SK-N-SH (cell line): ENCODE data around the gene SSR4. TPM values are rescaled to one million over a fixed set of nuclear protein-coding genes. Genes with fewer than 3 reads are reported as not detected.

Experiments used
- CTCF ChIA-PET: fragments of 300-600, 350-600 bp; formaldehyde crosslinking; extraction: SDS; loops from one replicate; lab custom pipeline; 2021; lab: Yijun Ruan, JAX
- POLR2A ChIA-PET: fragments of 350-600 bp; sonication (Branson Sonifier 250); formaldehyde crosslinking; extraction: SDS; loops from one replicate; lab custom pipeline; 2020; ENCODE audit warnings: antibody characterized with exemption, inconsistent platforms; lab: Yijun Ruan, JAX
- DNase-seq: peaks from one replicate; pipeline ENCODE4 v3.0.0; 2012
- H2AFZ ChIP-seq: fragments of 200-600 bp; sonication (generic); 2 replicates; pipeline ENCODE4 v1.8.1; 2016; ENCODE audit warnings: antibody characterized with exemption, mild to moderate bottlenecking, low read depth
- H3F3A ChIP-seq: fragments of 200-600 bp; sonication (generic); replicated peaks from 2 replicates; pipeline ENCODE3; 2016; ENCODE audit warnings: antibody characterized with exemption, mild to moderate bottlenecking; ENCODE audit not compliant: insufficient read depth
- H3K27ac ChIP-seq, 2 experiments: fragments of 200-500 bp in 1 of 2; fragments of 200-600 bp in 1 of 2; sonication (Bioruptor generic) in 1 of 2; sonication (generic), shearing (Covaris generic) in 1 of 2; 2 replicates each; pipeline versions ENCODE4 v1.5.1 to v1.6.1; 2014 to 2016; ENCODE audit warnings: low read depth in 2 of 2, inconsistent platforms in 1 of 2, low read length in 1 of 2, mild to moderate bottlenecking in 1 of 2, mixed read lengths in 1 of 2
- H3K27me3 ChIP-seq: fragments of 200-600 bp; sonication (generic), shearing (Covaris generic); 2 replicates; pipeline ENCODE4 v1.6.1; 2016; ENCODE audit warnings: mixed run types; ENCODE audit not compliant: insufficient read depth
- H3K36me3 ChIP-seq, 2 experiments: fragments of 200-500 bp in 1 of 2; fragments of 200-600 bp in 1 of 2; sonication (Bioruptor generic) in 1 of 2; sonication (generic) in 1 of 2; replicated peaks in 1 of 2; 2 replicates each; pipeline versions ENCODE3 to v1.5.1; 2014 to 2016; ENCODE audit warnings: low read length in 1 of 2, mild to moderate bottlenecking in 1 of 2; ENCODE audit not compliant: insufficient read depth in 2 of 2, control insufficient read depth in 1 of 2
- H3K4me1 ChIP-seq, 2 experiments: fragments of 200-500 bp in 1 of 2; fragments of 200-600 bp in 1 of 2; sonication (Bioruptor generic) in 1 of 2; sonication (generic), shearing (Covaris generic) in 1 of 2; 2 replicates each; pipeline versions ENCODE4 v1.5.1 to v1.6.1; 2014 to 2016; ENCODE audit warnings: low read depth in 1 of 2, low read length in 1 of 2, mixed run types in 1 of 2; ENCODE audit not compliant: insufficient read depth in 2 of 2, control insufficient read depth in 1 of 2
- H3K4me2 ChIP-seq: fragments of 200-600 bp; sonication (generic), shearing (Covaris generic); 2 replicates; pipeline ENCODE4 v1.6.1; 2017; ENCODE audit warnings: mixed run types
- H3K4me3 ChIP-seq, 2 experiments: fragments of 200-500 bp in 1 of 2; fragments of 200-600 bp in 1 of 2; sonication (Bioruptor generic) in 1 of 2; sonication (generic), shearing (Covaris generic) in 1 of 2; 2 replicates each; pipeline versions ENCODE4 v1.5.1 to v1.8.1; 2014 to 2016; ENCODE audit warnings: low read depth in 2 of 2, inconsistent platforms in 1 of 2, low read length in 1 of 2, mild to moderate bottlenecking in 1 of 2, mixed read lengths in 1 of 2, moderate library complexity in 1 of 2
- H3K79me2 ChIP-seq: fragments of 200-600 bp; sonication (generic); 2 replicates; pipeline ENCODE4 v1.8.1; 2017; ENCODE audit warnings: mild to moderate bottlenecking; ENCODE audit not compliant: insufficient read depth
- H3K9ac ChIP-seq: fragments of 200-600 bp; sonication (generic); 2 replicates; pipeline ENCODE4 v1.6.1; 2017; ENCODE audit warnings: mixed run types
- H3K9me2 ChIP-seq: fragments of 200-600 bp; sonication (generic); 2 replicates; pipeline ENCODE4 v1.6.1; 2017; ENCODE audit warnings: mixed run types
- H3K9me3 ChIP-seq: fragments of 200-600 bp; sonication (generic); 2 replicates; pipeline ENCODE4 v1.6.1; 2017; ENCODE audit warnings: mixed run types, mild to moderate bottlenecking, moderate library complexity
- H4K20me1 ChIP-seq: fragments of 200-600 bp; sonication (generic); 2 replicates; pipeline ENCODE4 v1.6.1; 2017; ENCODE audit warnings: mild to moderate bottlenecking, mixed run types; ENCODE audit not compliant: insufficient read depth
- CHD2 ChIP-seq: fragments of 150-350 bp; IDR thresholded peaks from 2 replicates; pipeline ENCODE4 v1.6.1; 2018; ENCODE audit warnings: low read length; ENCODE audit not compliant: partially characterized antibody
- ELF1 ChIP-seq: IDR thresholded peaks from 2 replicates; pipeline ENCODE4 v1.4.0; 2012
- FOSL2 ChIP-seq: IDR thresholded peaks from 2 replicates; pipeline ENCODE4 v1.4.0; 2012; ENCODE audit warnings: low read depth, mild to moderate bottlenecking, moderate library complexity, borderline replicate concordance
- FOXJ3 ChIP-seq: sonication (generic); formaldehyde crosslinking; IDR thresholded peaks from 2 replicates; pipeline ENCODE4 v1.5.1; 2020; ENCODE audit warnings: mild to moderate bottlenecking, missing genetic modification reagents
- FOXM1 ChIP-seq: IDR thresholded peaks from 2 replicates; pipeline ENCODE4 v1.4.0; 2012; ENCODE audit warnings: low read depth, mild to moderate bottlenecking
- GATA2 ChIP-seq: sonication (generic); formaldehyde crosslinking; IDR thresholded peaks from 2 replicates; pipeline ENCODE4 v1.5.0; 2020; ENCODE audit warnings: mild to moderate bottlenecking, missing genetic modification reagents
- MXI1 ChIP-seq: IDR thresholded peaks from 2 replicates; pipeline ENCODE4 v1.6.1; 2012; ENCODE audit warnings: mild to moderate bottlenecking, low read depth, low read length, improper control_type of control experiment
- PBX3 ChIP-seq: IDR thresholded peaks from 2 replicates; pipeline ENCODE4; 2012
- POLR2AphosphoS5 ChIP-seq: IDR thresholded peaks from 2 replicates; pipeline ENCODE4 v1.6.1; 2012; ENCODE audit warnings: low read depth, low read length
- RFX5 ChIP-seq: IDR thresholded peaks from 2 replicates; pipeline ENCODE4 v1.6.1; 2012; ENCODE audit warnings: mild to moderate bottlenecking, improper control_type of control experiment, low read length
- TCF12 ChIP-seq: IDR thresholded peaks from 2 replicates; pipeline ENCODE4 v1.4.0; 2012
- YY1 ChIP-seq: IDR thresholded peaks from 2 replicates; pipeline ENCODE4 v1.4.0; 2012; ENCODE audit warnings: low read depth, mild to moderate bottlenecking
- ZBTB33 ChIP-seq: IDR thresholded peaks from 2 replicates; pipeline ENCODE4 v1.4.0; 2012; ENCODE audit warnings: low read depth, borderline replicate concordance
- WGBS: methylation state at CpG from one replicate; pipeline ENCODE4 v1.1.6; 2017; ENCODE audit warnings: low lambda C conversion rate; 5-methylcytosine and 5-hydroxymethylcytosine counted together
- polyA plus RNA-seq, 3 experiments: library from polyadenylated mRNA; depleted of rRNA; stranded (reverse); fragments of >200 nt; gene quantifications; 2 replicates each; pipeline ENCODE4 v1.2.3, GENCODE V29; 2012
- TF ChIP-seq, protein P1 (sequence below): IDR thresholded peaks from 2 replicates; pipeline ENCODE4 v1.6.1; 2012; ENCODE audit warnings: mild to moderate bottlenecking, low read depth, low read length, moderate library complexity

The SSR4 gene
- polyA plus RNA-seq, 1 of the 3 experiments (the other 2 are of a cell fraction): 367 TPM

- no peaks in the 10 kb centered on the region for H3K36me3 ChIP-seq
- no peak overlapping the region for H3K4me3 ChIP-seq
- H2AFZ ChIP-seq: no peak overlapping the region
- no peaks in the 10 kb centered on the region for H3K9me3 ChIP-seq
- H3K79me2 ChIP-seq: no peaks in the 10 kb centered on the region
- DNase-seq: no peak
- H3K27me3 ChIP-seq: 0 out of 2 replicates have a peak, but pooled peaks cover 4% of the 10 kb centered on the region
- H3F3A ChIP-seq: no peaks in the 10 kb centered on the region
- peaks cover 0 to 7% of the 10 kb centered on the region in 2 experiments; a peak in 1 of 4 replicates for H3K4me1 ChIP-seq
- H3K9ac ChIP-seq: no peak overlapping the region
- no peak overlapping the region for H3K27ac ChIP-seq
- 59% methylated on average over 16 of the region's 22 CpGs for WGBS
- H4K20me1 ChIP-seq: no peaks in the 10 kb centered on the region
- H3K9me2 ChIP-seq: no peaks in the 10 kb centered on the region
- H3K4me2 ChIP-seq: no peak overlapping the region
- ChIA-PET CTCF (no interaction called here), POLR2A (no interaction called here)
- TF ChIP-seq PBX3 (no peak), ZBTB33 (no peak), FOXM1 (no peak), CHD2 (no peak), YY1 (no peak), FOXJ3 (no peak), RFX5 (no peak), ELF1 (no peak), POLR2AphosphoS5 (no peak), FOSL2 (no peak), TCF12 (no peak), GATA2 (no peak), MXI1 (no peak)
- TF ChIP-seq, protein P1, sequence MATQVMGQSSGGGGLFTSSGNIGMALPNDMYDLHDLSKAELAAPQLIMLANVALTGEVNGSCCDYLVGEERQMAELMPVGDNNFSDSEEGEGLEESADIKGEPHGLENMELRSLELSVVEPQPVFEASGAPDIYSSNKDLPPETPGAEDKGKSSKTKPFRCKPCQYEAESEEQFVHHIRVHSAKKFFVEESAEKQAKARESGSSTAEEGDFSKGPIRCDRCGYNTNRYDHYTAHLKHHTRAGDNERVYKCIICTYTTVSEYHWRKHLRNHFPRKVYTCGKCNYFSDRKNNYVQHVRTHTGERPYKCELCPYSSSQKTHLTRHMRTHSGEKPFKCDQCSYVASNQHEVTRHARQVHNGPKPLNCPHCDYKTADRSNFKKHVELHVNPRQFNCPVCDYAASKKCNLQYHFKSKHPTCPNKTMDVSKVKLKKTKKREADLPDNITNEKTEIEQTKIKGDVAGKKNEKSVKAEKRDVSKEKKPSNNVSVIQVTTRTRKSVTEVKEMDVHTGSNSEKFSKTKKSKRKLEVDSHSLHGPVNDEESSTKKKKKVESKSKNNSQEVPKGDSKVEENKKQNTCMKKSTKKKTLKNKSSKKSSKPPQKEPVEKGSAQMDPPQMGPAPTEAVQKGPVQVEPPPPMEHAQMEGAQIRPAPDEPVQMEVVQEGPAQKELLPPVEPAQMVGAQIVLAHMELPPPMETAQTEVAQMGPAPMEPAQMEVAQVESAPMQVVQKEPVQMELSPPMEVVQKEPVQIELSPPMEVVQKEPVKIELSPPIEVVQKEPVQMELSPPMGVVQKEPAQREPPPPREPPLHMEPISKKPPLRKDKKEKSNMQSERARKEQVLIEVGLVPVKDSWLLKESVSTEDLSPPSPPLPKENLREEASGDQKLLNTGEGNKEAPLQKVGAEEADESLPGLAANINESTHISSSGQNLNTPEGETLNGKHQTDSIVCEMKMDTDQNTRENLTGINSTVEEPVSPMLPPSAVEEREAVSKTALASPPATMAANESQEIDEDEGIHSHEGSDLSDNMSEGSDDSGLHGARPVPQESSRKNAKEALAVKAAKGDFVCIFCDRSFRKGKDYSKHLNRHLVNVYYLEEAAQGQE: no peak
Measured at GRCh38 chrX:153776611-153777045, 17.8 kb upstream of the SSR4 start.
